ENCODE results near the gene ALDH1A1.

DNA sequence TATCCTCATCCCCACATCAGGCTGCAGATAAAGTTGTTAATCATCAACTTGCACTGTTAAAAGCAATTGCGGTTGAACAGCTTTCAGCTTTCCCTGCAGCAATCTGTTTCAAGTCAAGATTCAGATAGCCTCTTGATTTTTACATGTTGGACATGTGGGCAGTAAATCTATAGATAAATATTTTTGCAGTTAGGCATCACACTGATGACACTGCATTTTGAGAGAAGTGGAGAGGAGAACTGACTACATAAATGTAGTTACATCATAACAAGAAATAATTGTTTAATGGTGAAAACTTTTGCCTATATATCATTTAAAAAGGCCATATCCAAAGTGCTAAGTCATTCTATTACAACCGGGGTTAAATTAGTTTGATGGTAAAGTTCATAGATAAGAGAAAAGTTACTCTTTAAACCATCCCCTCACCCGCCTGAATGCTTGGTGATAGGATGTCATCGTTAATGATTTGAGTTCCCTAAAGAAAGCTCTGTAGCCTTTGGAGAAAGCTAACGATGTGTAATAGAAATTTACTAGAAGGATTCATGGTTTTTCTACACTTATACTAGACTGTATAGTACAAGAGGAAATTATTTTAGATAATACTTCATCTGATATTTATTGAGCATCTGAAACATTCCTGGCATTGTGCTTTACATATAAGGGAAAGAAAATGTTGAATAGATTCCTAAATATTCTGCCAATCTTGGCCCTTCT lies 30.8 kb upstream of the ALDH1A1 start:
- no peak for TF ChIP-seq EZH2phosphoT487 (IDR thresholded peaks at IDR 0.05; ENCODE audit: insufficient read depth, low read depth)
- no peak for TF ChIP-seq EZH2 (IDR thresholded peaks at IDR 0.05; ENCODE audit: insufficient read depth, poor library complexity, severe bottlenecking)

Measured in GM23248 (cell line).